Caco-2 (cell line): ENCODE data around the gene ABL1. TPM values are rescaled to one million over a fixed set of nuclear protein-coding genes. Genes with fewer than 3 reads are reported as not detected.

ENCODE experiments used
- BruUV-seq: library from RNA; stranded (reverse); fragments of 400-500 nt; replicated peaks from 2 replicates; lab custom pipeline; 2021; lab: Mats Ljungman, UMichigan
- CTCF ChIA-PET: fragments of 300-600 bp; sonication (Branson Sonifier 250); formaldehyde crosslinking; loops from one replicate; lab custom pipeline; 2022; ENCODE audit warnings: antibody characterized with exemption; lab: Charles Lee
- POLR2A ChIA-PET: fragments of 300-600 bp; sonication (Branson Sonifier 250); formaldehyde crosslinking; loops from one replicate; lab custom pipeline; 2022; ENCODE audit warnings: antibody characterized with exemption; lab: Charles Lee
- DNase-seq, 2 experiments: peaks; one replicate each; pipeline versions ENCODE4 v3.0.0 to v3.0.0-alpha.2; 2020 to 2022
- H3K27me3 ChIP-seq: replicated peaks from 2 replicates; pipeline ENCODE4 v1.6.0; 2011; ENCODE audit warnings: low read length; ENCODE audit not compliant: control insufficient read depth, insufficient read depth
- H3K36me3 ChIP-seq: 2 replicates; pipeline ENCODE4 v1.5.1; 2011; ENCODE audit warnings: low read length; ENCODE audit not compliant: control insufficient read depth, insufficient read depth
- H3K4me1 ChIP-seq: fragments of 250-450 bp; sonication (Bioruptor Pico); 2 replicates; pipeline ENCODE4 v1.5.1; 2020; ENCODE audit warnings: mild to moderate bottlenecking
- H3K4me3 ChIP-seq: 2 replicates; pipeline ENCODE4 v1.5.1; 2011; ENCODE audit warnings: low read depth, mild to moderate bottlenecking, control low read depth, low read length
- H3K9me3 ChIP-seq: fragments of 250-450 bp; sonication (Bioruptor Pico); 2 replicates; pipeline ENCODE4 v1.5.1; 2020; ENCODE audit warnings: mild to moderate bottlenecking, moderate library complexity
- H3K27ac Mint-ChIP-seq: one replicate; pipeline ENCODE4 v1.8.0; 2022; ENCODE audit warnings: mixed read lengths; ENCODE audit not compliant: unreplicated experiment
- H3K27me3 Mint-ChIP-seq: one replicate; pipeline ENCODE4 v1.8.0; 2022; ENCODE audit warnings: mixed read lengths; ENCODE audit not compliant: insufficient read depth, unreplicated experiment
- H3K36me3 Mint-ChIP-seq: one replicate; pipeline ENCODE4 v1.8.0; 2022; ENCODE audit warnings: mild to moderate bottlenecking, mixed read lengths; ENCODE audit not compliant: insufficient read depth, unreplicated experiment
- H3K4me1 Mint-ChIP-seq: one replicate; pipeline ENCODE4 v1.8.0; 2022; ENCODE audit warnings: low read depth, mixed read lengths; ENCODE audit not compliant: unreplicated experiment
- H3K4me3 Mint-ChIP-seq: one replicate; pipeline ENCODE4 v1.8.0; 2022; ENCODE audit warnings: mild to moderate bottlenecking, moderate library complexity, mixed read lengths; ENCODE audit not compliant: unreplicated experiment
- H3K9me3 Mint-ChIP-seq: one replicate; pipeline ENCODE4 v1.8.0; 2022; ENCODE audit warnings: mixed read lengths; ENCODE audit not compliant: unreplicated experiment
- CTCF ChIP-seq, 2 experiments: fragments of 200-600 bp in 1 of 2; IDR thresholded peaks; 1 replicate in 1 of 2; 2 replicates in 1 of 2; pipeline versions ENCODE4 v1.5.1 to v1.8.0; 2011 to 2022; ENCODE audit warnings: antibody characterized with exemption in 1 of 2, control low read depth in 1 of 2, inconsistent platforms in 1 of 2, low read depth in 1 of 2, low read length in 1 of 2, mild to moderate bottlenecking in 1 of 2, moderate library complexity in 1 of 2; ENCODE audit not compliant: insufficient read depth in 1 of 2, severe bottlenecking in 1 of 2, unreplicated experiment in 1 of 2
- intact Hi-C: fragments of 100-400 bp; cut with micrococcal nuclease; formaldehyde crosslinking; loops from one replicate; pipeline ENCODE4 v1.10.0; 2022; ENCODE audit not compliant: unreplicated experiment
- total RNA-seq: library from RNA; stranded (reverse); gene quantifications from 2 replicates; pipeline ENCODE4 v1.2.3, GENCODE V29; 2022

The ABL1 gene
- total RNA-seq, 1 experiment from 2014 or later, result 55.2 TPM

GRCh38 chr9:130929571-130930038 is 94.6 kb downstream of the ABL1 start:
- H3K27me3 Mint-ChIP-seq, result peaks cover 8% of the 10 kb centered on the region
- no peak for TF ChIP-seq CTCF (IDR thresholded peaks at IDR 0.05; ENCODE audit: insufficient read depth in 1 of 2, low read depth in 1 of 2, low read length in 1 of 2, severe bottlenecking in 1 of 2, unreplicated experiment in 1 of 2)
- H3K4me1 Mint-ChIP-seq, result no peaks in the 10 kb centered on the region
- H3K36me3 Mint-ChIP-seq, result no peaks in the 10 kb centered on the region
- ChIA-PET POLR2A (no interaction called here), CTCF (no interaction called here)
- intact Hi-C loops, result no loop called here
- Histone ChIP-seq H3K4me1 (peaks cover 5% of the 10 kb centered on the region; the same call in 1 of the 2 replicates), H3K36me3 (no peaks in the 10 kb centered on the region), H3K9me3 (no peaks in the 10 kb centered on the region), H3K4me3 (no peak overlapping the region), H3K27me3 (no peaks in the 10 kb centered on the region; the same call in 1 of the 2 replicates)
- no peak overlapping the region for H3K27ac Mint-ChIP-seq
- no peaks in the 10 kb centered on the region for H3K9me3 Mint-ChIP-seq
- BruUV-seq, result no TSS peak
- no peak overlapping the region for H3K4me3 Mint-ChIP-seq
- DNase-seq, result no peak

- Mint-ChIP-seq H3K4me1 (no peaks in the 10 kb centered on the region), H3K27me3 (peaks cover 12% of the 10 kb centered on the region), H3K9me3 (no peaks in the 10 kb centered on the region), H3K27ac (no peak overlapping the region), H3K4me3 (no peak overlapping the region), H3K36me3 (no peaks in the 10 kb centered on the region)
- BruUV-seq, result no TSS peak
- TF ChIP-seq CTCF (IDR thresholded peaks at IDR 0.05; ENCODE audit: insufficient read depth in 1 of 2, low read depth in 1 of 2, low read length in 1 of 2, severe bottlenecking in 1 of 2, unreplicated experiment in 1 of 2), result no peak
- H3K4me1 ChIP-seq, result peaks cover 5% of the 10 kb centered on the region; the same call in 1 of the 2 replicates
- H3K4me3 ChIP-seq, result no peak overlapping the region
- no peaks in the 10 kb centered on the region for H3K9me3 ChIP-seq
- intact Hi-C loops, result no loop called here
- no peak for DNase-seq
- H3K27me3 ChIP-seq, result no peaks in the 10 kb centered on the region; the same call in 1 of the 2 replicates
- ChIA-PET POLR2A (no interaction called here), CTCF (no interaction called here)
- no peaks in the 10 kb centered on the region for H3K36me3 ChIP-seq
Observed at GRCh38 chr9:130930132-130930803, 95.2 kb downstream of the ABL1 start.

- no peak for TF ChIP-seq CTCF (IDR thresholded peaks at IDR 0.05; ENCODE audit: insufficient read depth in 1 of 2, low read depth in 1 of 2, low read length in 1 of 2, severe bottlenecking in 1 of 2, unreplicated experiment in 1 of 2)
- no peak overlapping the region for H3K27ac Mint-ChIP-seq
- intact Hi-C loops, result no loop called here
- Histone ChIP-seq H3K36me3 (no peaks in the 10 kb centered on the region), H3K27me3 (no peaks in the 10 kb centered on the region; the same call in 1 of the 2 replicates), H3K4me1 (peaks cover 5% of the 10 kb centered on the region), H3K4me3 (no peak overlapping the region), H3K9me3 (no peaks in the 10 kb centered on the region)
- CTCF ChIA-PET, result no interaction called here
- POLR2A ChIA-PET, result no interaction called here
- H3K27me3 Mint-ChIP-seq, result peaks cover 12% of the 10 kb centered on the region
- no peaks in the 10 kb centered on the region for H3K36me3 Mint-ChIP-seq
- H3K4me3 Mint-ChIP-seq, result no peak overlapping the region
- no TSS peak for BruUV-seq
- DNase-seq, result no peak
- no peaks in the 10 kb centered on the region for H3K4me1 Mint-ChIP-seq
- H3K9me3 Mint-ChIP-seq, result no peaks in the 10 kb centered on the region
Observed at GRCh38 chr9:130930804-130931349, 95.8 kb downstream of the ABL1 start.
